NB4 (cell line): Measurements from ENCODE around the gene UBE3A.

ENCODE experiments used
- DNase-seq: peaks from one replicate; pipeline ENCODE4 v3.0.0; 2010; ENCODE audit warnings: low read depth
- H3K4me3 ChIP-seq: one replicate; pipeline ENCODE4 v1.5.1; 2011; ENCODE audit warnings: mild to moderate bottlenecking, low read depth, low read length, moderate library complexity
- MYC ChIP-seq: IDR thresholded peaks from 2 replicates; pipeline ENCODE4 v1.6.1; 2011; ENCODE audit warnings: low read depth, low read length
- POLR2A ChIP-seq: IDR thresholded peaks from 2 replicates; pipeline ENCODE4 v1.6.1; 2011; ENCODE audit warnings: mild to moderate bottlenecking; ENCODE audit not compliant: insufficient read length; ENCODE audit errors: extremely low read depth
- TF ChIP-seq, protein P1 (sequence below): IDR thresholded peaks from 2 replicates; pipeline ENCODE4 v1.6.1; 2011; ENCODE audit warnings: low read depth, low read length
- TF ChIP-seq, protein P2 (sequence below): IDR thresholded peaks from one replicate; pipeline ENCODE4 v1.5.1; 2012; ENCODE audit warnings: low read depth, low read length

Gene UBE3A

DNA sequence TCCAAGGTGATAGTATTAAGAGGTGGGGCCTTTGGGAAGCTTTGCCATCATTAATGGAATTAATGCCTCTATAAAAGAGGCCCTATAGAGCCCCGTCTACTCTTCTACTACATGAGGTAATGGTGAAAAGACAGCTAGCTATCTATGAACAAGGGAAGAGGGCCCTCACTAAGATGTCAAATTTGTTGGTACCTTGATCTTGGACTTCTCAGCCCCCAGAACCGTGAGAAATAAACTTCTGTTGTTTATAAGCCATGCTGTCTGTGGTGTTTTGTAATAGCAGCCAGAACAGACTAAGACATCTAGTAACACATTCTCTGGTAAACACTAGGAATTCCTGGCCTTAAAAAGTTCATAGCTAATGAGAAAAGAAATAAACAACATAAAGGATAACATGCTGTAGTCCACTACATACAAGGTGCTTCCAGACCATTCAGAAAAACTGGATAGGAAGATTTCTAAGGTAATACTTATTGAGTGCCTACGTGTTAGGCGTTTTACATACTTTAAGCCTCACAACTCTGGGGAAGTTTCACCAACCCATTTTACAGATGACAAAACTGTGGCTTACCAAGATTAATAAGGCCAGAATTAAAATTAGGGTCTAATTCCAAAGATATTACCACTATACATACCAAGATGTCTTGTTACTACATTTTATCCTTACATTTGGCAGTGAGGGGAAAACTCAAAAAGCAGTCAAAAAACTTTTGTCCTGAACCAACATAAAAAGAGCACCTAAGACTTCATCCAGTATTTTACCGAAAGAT lies 3.2 kb downstream of the UBE3A start:
- no peak for TF ChIP-seq POLR2A
- TF ChIP-seq, protein P1, sequence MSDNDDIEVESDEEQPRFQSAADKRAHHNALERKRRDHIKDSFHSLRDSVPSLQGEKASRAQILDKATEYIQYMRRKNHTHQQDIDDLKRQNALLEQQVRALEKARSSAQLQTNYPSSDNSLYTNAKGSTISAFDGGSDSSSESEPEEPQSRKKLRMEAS = no peak
- no peak for TF ChIP-seq MYC
- TF ChIP-seq, protein P2, sequence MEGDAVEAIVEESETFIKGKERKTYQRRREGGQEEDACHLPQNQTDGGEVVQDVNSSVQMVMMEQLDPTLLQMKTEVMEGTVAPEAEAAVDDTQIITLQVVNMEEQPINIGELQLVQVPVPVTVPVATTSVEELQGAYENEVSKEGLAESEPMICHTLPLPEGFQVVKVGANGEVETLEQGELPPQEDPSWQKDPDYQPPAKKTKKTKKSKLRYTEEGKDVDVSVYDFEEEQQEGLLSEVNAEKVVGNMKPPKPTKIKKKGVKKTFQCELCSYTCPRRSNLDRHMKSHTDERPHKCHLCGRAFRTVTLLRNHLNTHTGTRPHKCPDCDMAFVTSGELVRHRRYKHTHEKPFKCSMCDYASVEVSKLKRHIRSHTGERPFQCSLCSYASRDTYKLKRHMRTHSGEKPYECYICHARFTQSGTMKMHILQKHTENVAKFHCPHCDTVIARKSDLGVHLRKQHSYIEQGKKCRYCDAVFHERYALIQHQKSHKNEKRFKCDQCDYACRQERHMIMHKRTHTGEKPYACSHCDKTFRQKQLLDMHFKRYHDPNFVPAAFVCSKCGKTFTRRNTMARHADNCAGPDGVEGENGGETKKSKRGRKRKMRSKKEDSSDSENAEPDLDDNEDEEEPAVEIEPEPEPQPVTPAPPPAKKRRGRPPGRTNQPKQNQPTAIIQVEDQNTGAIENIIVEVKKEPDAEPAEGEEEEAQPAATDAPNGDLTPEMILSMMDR = no peak
- H3K4me3 ChIP-seq = peak overlapping the region; percentile 85

DNA sequence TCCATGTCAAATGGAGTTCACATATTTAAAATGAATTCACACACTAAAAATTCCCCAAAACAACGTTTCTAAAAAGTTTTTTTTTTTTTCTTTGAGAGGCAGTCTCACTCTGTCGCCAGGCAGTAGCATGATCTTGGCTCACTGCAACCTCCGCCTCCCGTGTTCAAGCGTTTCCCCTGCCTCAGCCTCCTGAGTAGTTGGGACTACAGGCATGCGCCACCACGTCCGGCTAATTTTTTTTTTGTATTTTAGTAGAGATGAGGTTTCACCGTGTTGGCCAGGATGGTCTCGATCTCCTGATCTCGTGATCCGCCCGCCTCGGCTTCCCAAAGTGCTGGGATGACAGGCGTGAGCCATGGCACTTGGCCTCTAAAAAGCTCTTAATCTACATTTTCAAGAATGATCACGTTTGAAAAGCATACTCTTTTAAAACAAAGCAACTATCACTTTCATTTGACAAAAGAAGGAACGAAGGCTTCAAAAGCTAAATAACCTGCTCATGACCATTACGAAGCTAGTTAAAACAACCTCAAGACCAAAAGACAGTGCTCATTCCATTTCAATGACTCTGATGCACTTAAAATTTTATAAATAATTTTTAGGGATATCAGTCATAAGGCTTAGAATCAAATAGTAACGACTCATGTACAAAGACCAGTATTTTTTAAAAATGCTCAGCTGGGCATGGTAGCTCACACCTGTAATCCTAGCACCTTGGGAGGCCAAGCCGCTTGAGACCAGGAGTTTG lies 5.5 kb downstream of the UBE3A start:
- no peak overlapping the region for H3K4me3 ChIP-seq
- TF ChIP-seq MYC (no peak), POLR2A (no peak)
- TF ChIP-seq, protein P1 = no peak
- TF ChIP-seq, protein P2 = no peak
- DNase-seq = no peak

More for the DNA sequence above, 3.2 kb downstream of the UBE3A start:
- DNase-seq = no peak

DNA sequence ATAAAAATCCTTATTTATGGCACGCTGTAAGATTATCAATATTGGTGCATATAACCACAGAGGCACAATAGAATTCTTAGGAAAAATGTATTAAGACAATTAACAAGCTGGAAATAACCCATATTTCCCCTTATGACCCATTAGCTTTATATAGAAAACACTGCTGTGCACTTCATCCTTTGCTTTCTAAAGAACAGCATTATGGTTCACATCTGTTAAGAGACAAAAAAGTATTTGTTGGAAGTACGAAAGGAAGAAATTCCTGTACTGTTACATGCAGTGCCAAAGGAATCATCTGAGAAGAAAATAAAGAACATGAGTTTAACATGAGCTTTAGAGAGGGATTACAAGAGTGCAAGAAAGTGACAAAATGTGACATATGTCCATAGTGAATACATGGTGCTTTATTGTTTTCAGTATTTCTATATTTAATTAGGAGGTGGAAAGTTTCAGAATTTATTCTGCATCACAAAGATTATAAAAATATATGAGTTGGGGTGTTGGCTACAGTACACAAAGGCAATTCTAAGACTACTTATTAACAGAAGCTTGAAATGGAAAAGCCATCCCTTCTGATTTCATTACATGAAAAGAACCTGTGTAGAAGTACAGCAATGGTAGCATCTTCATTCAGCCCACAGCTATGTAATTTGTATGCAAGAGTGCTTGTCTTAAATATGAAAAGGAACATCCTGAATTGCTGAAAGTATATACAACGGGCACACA lies 6.8 kb downstream of the UBE3A start:
- TF ChIP-seq, protein P2 = no peak
- TF ChIP-seq, protein P1 = no peak
- TF ChIP-seq POLR2A (no peak), MYC (no peak)
- no peak for DNase-seq
- no peak overlapping the region for H3K4me3 ChIP-seq

DNA sequence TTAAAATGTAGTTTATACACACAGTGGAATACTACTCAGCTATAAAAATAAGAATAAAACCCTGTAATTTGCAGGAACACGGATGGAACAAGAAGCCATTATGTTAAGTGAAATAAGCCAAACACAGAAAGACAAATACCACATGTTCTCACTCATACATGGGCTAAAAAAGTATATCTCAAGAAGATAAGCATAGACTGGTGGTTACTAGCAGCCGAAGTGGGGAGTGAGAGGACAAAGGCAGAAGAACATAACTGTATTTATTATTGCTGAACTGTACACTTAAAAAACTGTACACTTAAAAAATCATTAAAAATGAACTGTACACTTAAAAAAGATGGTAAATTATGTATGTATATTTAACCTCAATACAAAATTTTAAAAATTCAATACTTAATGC lies 11.0 kb downstream of the UBE3A start:
- H3K4me3 ChIP-seq = no peak overlapping the region
- TF ChIP-seq, protein P1 = no peak
- no peak for TF ChIP-seq MYC
- TF ChIP-seq, protein P2 = no peak
- TF ChIP-seq POLR2A = no peak
- DNase-seq = no peak

DNA sequence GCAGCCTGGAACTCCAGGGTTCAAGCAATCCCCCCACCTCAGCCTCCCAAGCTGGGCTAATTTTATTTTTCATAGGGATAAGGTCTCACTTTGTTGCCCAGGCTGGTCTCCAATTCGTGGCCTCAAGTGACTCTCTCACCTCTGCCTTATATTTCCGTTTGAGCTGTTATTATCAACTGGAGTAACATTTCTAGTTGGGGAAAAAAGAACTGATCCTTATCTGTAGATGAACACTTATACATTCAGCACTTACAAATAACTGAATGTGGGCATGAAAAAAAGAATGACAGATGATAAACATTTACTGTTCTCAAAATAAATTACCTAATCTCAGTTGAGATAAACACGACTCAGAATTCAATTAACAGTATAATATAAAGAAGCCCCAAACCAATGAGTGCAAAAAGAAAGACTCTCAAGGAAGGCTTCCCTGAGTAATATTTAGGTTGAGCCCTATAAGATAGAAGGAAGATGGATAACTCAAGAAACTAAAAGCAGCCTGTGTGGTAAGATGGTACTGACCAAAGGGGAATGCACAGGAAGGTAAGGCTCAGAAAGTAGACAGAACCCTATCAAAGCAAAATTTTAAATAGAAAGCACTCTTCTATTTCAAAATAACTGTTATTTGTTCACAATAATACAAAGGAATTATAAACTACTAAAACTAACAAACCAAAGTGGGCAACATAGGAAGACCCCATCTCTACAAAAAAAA lies 11.8 kb downstream of the UBE3A start:
- TF ChIP-seq, protein P2 = no peak
- TF ChIP-seq MYC (no peak), POLR2A (no peak)
- TF ChIP-seq, protein P1 = no peak
- H3K4me3 ChIP-seq = no peak overlapping the region
- no peak for DNase-seq
